ENCODE results near the gene NOL8.

DNA sequence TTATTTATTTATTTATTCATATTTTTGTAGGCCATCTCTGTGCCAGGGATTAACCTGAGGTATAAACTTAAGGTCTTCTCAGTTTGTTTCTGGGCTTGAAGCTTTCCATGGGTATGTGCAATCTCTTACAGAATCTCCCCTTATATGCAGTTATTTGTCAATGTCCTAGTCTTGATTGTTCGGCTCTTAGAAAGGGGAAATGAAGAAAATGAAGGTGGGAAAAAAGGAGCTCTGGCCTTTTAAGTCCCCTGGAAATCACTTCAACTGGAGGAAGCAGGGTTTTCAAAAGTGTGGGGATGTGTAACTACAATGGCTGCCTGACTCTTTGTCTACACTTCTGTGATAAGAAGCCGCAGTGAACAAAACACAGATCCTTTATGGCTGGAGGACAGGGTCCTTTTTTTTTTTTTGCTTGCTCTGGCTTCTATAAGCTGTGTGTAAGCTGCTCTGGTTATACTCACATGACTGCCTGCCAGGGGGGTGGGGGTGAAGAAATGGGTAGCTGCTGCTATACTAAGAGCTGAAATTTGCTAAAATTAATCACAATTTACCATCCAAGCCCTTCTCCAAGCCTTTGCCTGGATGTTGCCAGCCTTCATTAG is 34.3 kb upstream of the NOL8 start:
- no peak for TF ChIP-seq POLR2A (IDR thresholded peaks at IDR 0.05; ENCODE audit: low read length)
- no peak for TF ChIP-seq GATA1 (IDR thresholded peaks at IDR 0.05; ENCODE audit: low read depth, low read length)

All from erythroblast (primary cell).